Keratinocyte (primary cell): ENCODE measurements around the gene ABCA3. TPM values are rescaled to one million over a fixed set of nuclear protein-coding genes. Genes with fewer than 3 reads are reported as not detected.

Experiments used
- DNase-seq: peaks from one replicate; pipeline ENCODE4 v3.0.0-alpha.2; 2011; ENCODE audit warnings: low read depth, missing footprints, low spot score
- FAIRE-seq: peaks from 2 replicates; lab custom pipeline; 2011; peaks lifted over from hg19 to GRCh38; lab: Jason Lieb, UNC
- H2AFZ ChIP-seq: 2 replicates; pipeline ENCODE4 v1.6.0; 2012; ENCODE audit warnings: low read length, control low read depth, inconsistent platforms; ENCODE audit not compliant: control insufficient read depth
- H3K27ac ChIP-seq: 2 replicates; pipeline ENCODE4 v1.5.1; 2011; ENCODE audit warnings: low read length; ENCODE audit not compliant: control insufficient read depth, insufficient read depth
- H3K27me3 ChIP-seq: 3 replicates; pipeline ENCODE4 v1.6.0; 2011; ENCODE audit warnings: low read length; ENCODE audit not compliant: control insufficient read depth, insufficient read depth; ENCODE audit errors: extremely low read depth
- H3K36me3 ChIP-seq, 2 experiments: 2 replicates in 1 of 2; 3 replicates in 1 of 2; pipeline ENCODE4 v1.5.1; 2011; ENCODE audit warnings: low read length in 2 of 2, mild to moderate bottlenecking in 1 of 2; ENCODE audit not compliant: control insufficient read depth in 2 of 2, insufficient read depth in 2 of 2; ENCODE audit errors: extremely low read depth in 1 of 2
- H3K4me1 ChIP-seq: 3 replicates; pipeline ENCODE4 v1.5.1; 2011; ENCODE audit warnings: low read length; ENCODE audit not compliant: control insufficient read depth, insufficient read depth; ENCODE audit errors: extremely low read depth
- H3K4me2 ChIP-seq: 3 replicates; pipeline ENCODE4 v1.6.0; 2011; ENCODE audit warnings: low read depth, low read length; ENCODE audit not compliant: control insufficient read depth, insufficient read depth; ENCODE audit errors: extremely low read depth
- H3K4me3 ChIP-seq, 3 experiments: fragments of 200-600 bp in 1 of 3; sonication (generic) in 1 of 3; 2 replicates in 2 of 3; 3 replicates in 1 of 3; pipeline ENCODE4 v1.5.1; 2011 to 2016; ENCODE audit warnings: low read length in 3 of 3, mild to moderate bottlenecking in 3 of 3, control low read depth in 2 of 3, inconsistent platforms in 1 of 3, low read depth in 1 of 3, mixed read lengths in 1 of 3, mixed run types in 1 of 3, moderate library complexity in 1 of 3; ENCODE audit not compliant: control insufficient read depth in 2 of 3, insufficient read depth in 2 of 3; ENCODE audit errors: extremely low read depth in 1 of 3
- H3K79me2 ChIP-seq: 2 replicates; pipeline ENCODE4 v1.6.0; 2012; ENCODE audit warnings: low read length; ENCODE audit not compliant: control insufficient read depth, insufficient read depth
- H3K9ac ChIP-seq: 3 replicates; pipeline ENCODE4 v1.6.0; 2011; ENCODE audit warnings: low read length; ENCODE audit not compliant: control insufficient read depth, insufficient read depth; ENCODE audit errors: extremely low read depth
- H3K9me1 ChIP-seq: 3 replicates; pipeline ENCODE4 v1.6.0; 2011; ENCODE audit warnings: low read length; ENCODE audit not compliant: control insufficient read depth, insufficient read depth; ENCODE audit errors: extremely low read depth
- H3K9me3 ChIP-seq: 2 replicates; pipeline ENCODE4 v1.5.1; 2012; ENCODE audit warnings: low read depth, low read length; ENCODE audit not compliant: control insufficient read depth
- H4K20me1 ChIP-seq: 3 replicates; pipeline ENCODE4 v1.6.0; 2011; ENCODE audit warnings: low read length; ENCODE audit not compliant: control insufficient read depth, insufficient read depth; ENCODE audit errors: extremely low read depth
- EZH2 ChIP-seq: IDR thresholded peaks from one replicate; pipeline ENCODE4 v1.6.1; 2012; ENCODE audit warnings: inconsistent platforms, mild to moderate bottlenecking, low read length, moderate library complexity
- dilution Hi-C: fragments of 300-500 bp; cut with MboI; formaldehyde crosslinking; loops from one replicate; pipeline ENCODE4 v1.7.0; 2020; ENCODE audit warnings: low sequenced_read_pairs; ENCODE audit not compliant: extremely low pct_ligation_motif_present
- polyA plus RNA-seq, 5 experiments: library from polyadenylated mRNA; depleted of rRNA in 3 of 5; stranded (reverse) in 3 of 5; stranded (forward) in 1 of 5; unstranded in 1 of 5; fragments of >200 nt; gene quantifications; 1 replicate in 1 of 5; 2 replicates in 3 of 5; 3 replicates in 1 of 5; pipeline versions ENCODE4 v1.2.1 to v1.2.3, GENCODE V29; 2011 to 2012; ENCODE audit warnings: missing spikeins in 2 of 5, low read depth in 1 of 5, low replicate concordance in 1 of 5
- TF ChIP-seq, protein P1 (sequence below), 3 experiments: IDR thresholded peaks in 1 of 3; conservative IDR thresholded peaks in 1 of 3; optimal IDR thresholded peaks in 1 of 3; 2 replicates in 2 of 3; 3 replicates in 1 of 3; pipeline versions ENCODE3 to v1.5.1; 2011; ENCODE audit warnings: low read length in 3 of 3, mild to moderate bottlenecking in 3 of 3, moderate library complexity in 2 of 3, control low read depth in 1 of 3, inconsistent platforms in 1 of 3; ENCODE audit not compliant: insufficient read depth in 2 of 3; ENCODE audit errors: extremely low read depth in 1 of 3

Gene ABCA3
- polyA plus RNA-seq, 1 donor (not counting 4 experiments of a cell fraction or from before 2014, with no cell fraction given) = 0.08 TPM

DNA sequence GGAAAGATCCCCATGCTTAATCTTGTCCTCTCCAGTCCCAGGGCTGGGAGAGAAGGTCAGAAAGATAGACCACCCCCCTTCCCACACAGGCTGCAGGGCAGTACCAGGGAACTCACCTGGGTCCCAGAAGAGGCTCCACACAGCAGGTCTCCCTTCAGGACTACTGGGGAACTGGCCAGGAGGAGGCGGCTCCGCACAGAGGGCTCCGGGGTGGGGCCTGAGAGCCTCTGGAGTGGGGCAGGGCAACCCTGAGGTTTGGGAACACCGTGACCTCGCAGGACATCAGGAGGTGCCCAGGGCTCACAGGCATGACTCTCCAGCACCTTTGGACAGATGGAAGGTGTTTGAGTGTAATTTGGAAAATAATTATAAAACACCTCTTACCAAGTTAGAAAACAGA, 11.0 kb downstream of the ABCA3 start:
- TF ChIP-seq EZH2 = no peak
- TF ChIP-seq, protein P1, sequence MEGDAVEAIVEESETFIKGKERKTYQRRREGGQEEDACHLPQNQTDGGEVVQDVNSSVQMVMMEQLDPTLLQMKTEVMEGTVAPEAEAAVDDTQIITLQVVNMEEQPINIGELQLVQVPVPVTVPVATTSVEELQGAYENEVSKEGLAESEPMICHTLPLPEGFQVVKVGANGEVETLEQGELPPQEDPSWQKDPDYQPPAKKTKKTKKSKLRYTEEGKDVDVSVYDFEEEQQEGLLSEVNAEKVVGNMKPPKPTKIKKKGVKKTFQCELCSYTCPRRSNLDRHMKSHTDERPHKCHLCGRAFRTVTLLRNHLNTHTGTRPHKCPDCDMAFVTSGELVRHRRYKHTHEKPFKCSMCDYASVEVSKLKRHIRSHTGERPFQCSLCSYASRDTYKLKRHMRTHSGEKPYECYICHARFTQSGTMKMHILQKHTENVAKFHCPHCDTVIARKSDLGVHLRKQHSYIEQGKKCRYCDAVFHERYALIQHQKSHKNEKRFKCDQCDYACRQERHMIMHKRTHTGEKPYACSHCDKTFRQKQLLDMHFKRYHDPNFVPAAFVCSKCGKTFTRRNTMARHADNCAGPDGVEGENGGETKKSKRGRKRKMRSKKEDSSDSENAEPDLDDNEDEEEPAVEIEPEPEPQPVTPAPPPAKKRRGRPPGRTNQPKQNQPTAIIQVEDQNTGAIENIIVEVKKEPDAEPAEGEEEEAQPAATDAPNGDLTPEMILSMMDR (optimal IDR thresholded peaks at IDR 0.05 in 1 of 3, IDR thresholded peaks at IDR 0.05 in 1 of 3, conservative IDR thresholded peaks at IDR 0.05 in 1 of 3; ENCODE audit: extremely low read depth in 1 of 3, insufficient read depth in 2 of 3, low read length in 3 of 3) = no peak
- FAIRE-seq (no peak), DNase-seq (no peak)
- Histone ChIP-seq H2AFZ (no peak overlapping the region), H3K27ac (no peak overlapping the region), H3K79me2 (no peaks in the 10 kb centered on the region), H3K36me3 (no peaks in the 10 kb centered on the region), H3K4me2 (no peak overlapping the region), H3K9me3 (no peaks in the 10 kb centered on the region), H3K27me3 (peaks cover 11% of the 10 kb centered on the region), H3K4me1 (no peaks in the 10 kb centered on the region), H3K9ac (no peak overlapping the region), H4K20me1 (no peaks in the 10 kb centered on the region), H3K4me3 (no peak overlapping the region), H3K9me1 (no peaks in the 10 kb centered on the region)
- dilution Hi-C loops = no loop called here

DNA sequence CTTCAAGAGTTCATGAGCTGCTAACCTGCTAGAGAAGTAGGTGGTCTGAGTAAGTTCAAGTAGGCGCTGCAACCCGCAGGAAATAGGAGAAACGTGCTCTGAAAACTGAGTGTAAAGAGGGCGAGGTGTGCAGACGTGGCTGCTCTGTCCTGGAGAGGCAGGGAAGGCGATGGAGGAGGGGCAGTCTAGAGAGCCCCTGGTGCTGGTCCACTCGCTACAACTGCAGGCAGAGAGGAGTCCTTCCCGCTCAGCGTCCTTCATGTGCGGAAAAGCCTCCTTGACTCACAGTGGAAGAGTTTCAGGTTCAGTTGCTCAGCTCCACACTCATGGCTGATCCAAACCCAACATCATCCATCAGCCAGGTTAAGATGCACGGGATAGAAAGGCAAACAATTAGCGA, 12.1 kb downstream of the ABCA3 start:
- no peak overlapping the region for H3K27ac ChIP-seq
- no peak overlapping the region for H3K9ac ChIP-seq
- no peaks in the 10 kb centered on the region for H3K9me3 ChIP-seq
- H3K36me3 ChIP-seq = no peaks in the 10 kb centered on the region
- H4K20me1 ChIP-seq = no peaks in the 10 kb centered on the region
- DNase-seq = no peak
- no peak for TF ChIP-seq EZH2
- TF ChIP-seq, protein P1 (optimal IDR thresholded peaks at IDR 0.05 in 1 of 3, IDR thresholded peaks at IDR 0.05 in 1 of 3, conservative IDR thresholded peaks at IDR 0.05 in 1 of 3; ENCODE audit: extremely low read depth in 1 of 3, insufficient read depth in 2 of 3, low read length in 3 of 3) = no peak
- H3K79me2 ChIP-seq = no peaks in the 10 kb centered on the region
- H3K27me3 ChIP-seq = peaks cover 11% of the 10 kb centered on the region
- no peak overlapping the region for H3K4me3 ChIP-seq
- no peak overlapping the region for H2AFZ ChIP-seq
- no peak overlapping the region for H3K4me2 ChIP-seq
- H3K9me1 ChIP-seq = no peaks in the 10 kb centered on the region
- no peaks in the 10 kb centered on the region for H3K4me1 ChIP-seq
- dilution Hi-C loops = no loop called here
- no peak for FAIRE-seq
